Measurements from ENCODE around the gene FAM193B.
"Not testable (repeated sequence)": the region's sequence is repeated elsewhere in the genome, so short reads cannot be mapped to it uniquely, and the experiment has no call there.

Gene FAM193B

DNA sequence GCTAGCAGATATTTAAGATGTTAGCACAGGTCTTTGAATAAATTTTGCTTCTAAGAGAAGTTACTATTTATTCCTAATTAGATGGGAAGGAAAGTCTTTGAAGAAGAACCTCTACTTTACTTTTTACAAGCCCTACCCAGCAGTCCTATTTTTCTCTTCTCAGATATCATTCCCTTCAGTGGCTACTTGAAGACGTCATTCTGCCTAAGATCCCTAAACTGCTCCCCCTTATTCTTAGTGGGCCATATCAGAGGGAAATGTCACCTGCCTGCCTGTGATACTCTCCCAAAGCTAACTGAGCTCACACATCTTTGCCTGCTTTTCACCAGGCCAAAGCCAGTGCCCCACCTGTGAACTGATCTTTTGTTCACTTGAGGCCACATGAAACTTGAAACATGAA is 21.1 kb upstream of the FAM193B start:
- DNase-seq = no peak

DNA sequence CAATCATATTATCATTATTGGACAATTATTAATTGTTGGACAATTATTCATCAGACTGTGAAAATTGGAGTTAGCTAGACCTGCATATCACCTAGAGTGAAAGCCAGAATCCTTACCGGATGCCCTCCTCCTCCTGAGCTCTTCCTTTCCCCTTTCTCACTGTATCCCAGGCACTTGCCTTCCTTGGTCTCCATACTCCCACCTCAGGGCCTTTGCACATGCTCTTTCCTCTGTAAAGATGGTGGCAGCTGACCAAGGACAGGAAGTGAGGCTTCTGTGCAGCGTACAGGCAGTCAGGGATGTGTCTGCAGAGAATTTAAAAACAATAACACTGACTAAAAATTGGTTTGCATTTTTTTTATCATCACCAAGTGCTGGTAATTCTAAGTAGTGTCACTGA is 15.5 kb upstream of the FAM193B start:
- DNase-seq = no peak

DNA sequence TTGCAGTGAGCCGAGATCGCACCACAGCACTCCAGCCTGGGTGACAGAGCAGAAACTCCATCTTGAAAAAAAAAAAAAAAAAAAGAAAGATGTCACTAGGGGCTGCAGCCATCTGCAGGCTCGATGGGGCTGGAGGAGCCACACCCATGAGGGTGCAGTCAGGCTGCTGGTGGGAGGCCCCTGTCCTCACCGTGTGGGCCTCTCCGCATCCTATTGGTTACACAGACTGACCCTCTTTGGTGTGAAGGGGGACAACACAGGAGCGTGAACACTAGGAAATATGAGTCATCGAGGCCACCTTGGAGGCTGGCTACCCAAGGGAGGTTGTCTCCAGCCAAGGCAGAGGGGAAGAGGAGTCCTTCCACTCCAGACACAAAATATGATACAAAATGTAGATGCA is 14.0 kb upstream of the FAM193B start:
- DNase-seq = no peak

DNA sequence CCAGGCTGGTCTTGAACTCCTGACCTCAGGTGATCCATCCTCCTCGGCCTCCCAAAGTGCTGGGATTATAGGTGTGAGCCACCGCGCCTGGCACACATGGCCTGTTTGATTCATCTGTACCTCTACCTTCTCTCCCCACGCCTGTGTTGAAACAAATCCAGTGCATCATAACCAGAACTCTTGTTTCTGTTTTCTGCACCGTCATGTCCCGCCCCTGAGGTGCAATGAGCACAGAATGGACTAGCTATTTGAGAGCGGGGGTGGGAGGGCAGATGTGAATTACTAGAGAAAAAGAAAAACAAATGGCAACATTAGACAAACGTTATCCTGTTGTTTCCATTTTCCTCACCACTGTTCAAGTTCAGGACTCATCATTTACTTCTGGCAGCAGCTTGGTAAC is 10.7 kb upstream of the FAM193B start:
- no peak for DNase-seq

DNA sequence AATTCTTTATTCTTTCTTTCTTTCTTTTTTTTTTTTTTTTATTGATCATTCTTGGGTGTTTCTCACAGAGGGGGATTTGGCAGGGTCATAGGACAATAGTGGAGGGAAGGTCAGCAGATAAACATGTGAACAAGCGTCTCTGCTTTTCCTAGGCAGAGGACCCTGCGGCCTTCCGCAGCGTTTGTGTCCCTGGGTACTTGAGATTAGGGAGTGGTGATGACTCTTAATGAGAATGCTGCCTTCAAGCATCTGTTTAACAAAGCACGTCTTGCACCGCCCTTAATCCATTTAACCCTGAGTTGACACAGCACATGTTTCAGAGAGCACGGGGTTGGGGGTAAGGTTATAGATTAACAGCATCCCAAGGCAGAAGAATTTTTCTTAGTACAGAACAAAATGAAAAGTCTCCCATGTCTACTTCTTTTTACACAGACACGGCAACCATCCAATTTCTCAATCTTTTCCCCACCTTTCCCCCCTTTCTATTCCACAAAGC is 5.1 kb upstream of the FAM193B start:
- not testable (repeated sequence) for DNase-seq

DNA sequence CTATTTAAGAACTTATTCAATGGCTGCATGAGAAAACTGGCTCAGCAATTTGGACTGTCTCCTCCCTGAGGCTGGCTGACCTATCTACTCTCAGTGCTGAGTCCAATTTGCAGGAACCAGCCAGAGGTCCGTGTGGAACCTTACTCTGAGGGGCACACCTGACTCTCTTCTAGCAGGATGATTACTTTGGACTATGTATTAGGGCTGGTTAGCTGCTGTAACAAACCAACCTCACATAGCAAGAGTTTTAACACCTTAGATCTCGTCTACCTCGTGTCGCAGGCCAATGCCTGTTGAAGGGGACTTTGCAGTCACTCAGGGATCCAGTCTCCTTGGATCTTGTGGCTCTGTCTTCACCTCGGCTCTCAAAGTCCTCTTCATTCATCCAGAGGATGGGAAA is 3.4 kb upstream of the FAM193B start:
- DNase-seq = no peak

DNA sequence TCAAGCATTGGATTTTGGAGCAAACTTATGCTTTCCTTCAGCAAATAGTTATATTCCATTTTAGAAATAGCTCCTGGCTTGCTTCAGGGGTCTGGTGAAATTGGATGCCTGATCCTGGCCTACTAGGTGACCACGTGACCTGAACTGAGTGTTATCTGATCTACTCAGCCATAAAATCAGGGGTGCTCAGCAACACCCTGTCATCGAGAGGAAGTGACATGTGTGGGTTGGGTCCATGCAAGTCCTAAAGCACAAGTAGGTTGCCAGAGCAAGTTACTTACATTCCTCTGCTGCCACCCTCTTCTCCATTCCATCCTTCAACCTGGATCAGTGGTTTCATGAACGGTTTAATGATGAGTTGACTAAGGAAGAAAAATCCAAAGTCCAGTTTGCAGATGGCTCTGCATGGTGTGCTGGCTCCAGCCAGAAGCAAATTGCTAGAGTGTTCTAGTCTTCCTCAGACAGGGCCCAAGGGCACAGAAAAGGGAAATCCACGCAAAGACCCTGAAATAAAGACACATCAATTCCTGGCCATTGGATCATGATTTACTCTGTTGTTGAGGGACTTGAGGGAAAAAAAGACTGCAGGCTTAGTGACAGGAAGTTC is 2.8 kb upstream of the FAM193B start:
- DNase-seq = peak; percentile 6

DNA sequence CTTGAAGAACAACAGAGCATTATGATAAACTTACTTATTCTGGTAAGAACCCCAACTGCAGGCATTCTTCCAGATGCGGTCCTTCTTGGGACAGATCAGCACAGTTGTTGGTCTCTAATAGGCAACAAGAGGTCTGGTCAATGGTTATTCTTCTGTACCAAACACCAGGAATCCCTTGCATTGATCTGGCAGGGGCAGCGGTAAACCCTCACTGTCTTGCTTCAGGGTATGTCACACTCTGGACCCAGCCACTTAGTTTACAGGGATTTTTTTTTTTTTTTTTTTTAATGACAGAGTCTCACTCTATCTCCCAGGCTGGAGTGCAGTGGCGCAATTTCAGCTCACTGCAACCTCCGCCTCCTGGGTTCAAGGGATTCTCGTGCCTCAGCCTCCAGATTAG is 1.3 kb upstream of the FAM193B start:
- no peak for DNase-seq

DNA sequence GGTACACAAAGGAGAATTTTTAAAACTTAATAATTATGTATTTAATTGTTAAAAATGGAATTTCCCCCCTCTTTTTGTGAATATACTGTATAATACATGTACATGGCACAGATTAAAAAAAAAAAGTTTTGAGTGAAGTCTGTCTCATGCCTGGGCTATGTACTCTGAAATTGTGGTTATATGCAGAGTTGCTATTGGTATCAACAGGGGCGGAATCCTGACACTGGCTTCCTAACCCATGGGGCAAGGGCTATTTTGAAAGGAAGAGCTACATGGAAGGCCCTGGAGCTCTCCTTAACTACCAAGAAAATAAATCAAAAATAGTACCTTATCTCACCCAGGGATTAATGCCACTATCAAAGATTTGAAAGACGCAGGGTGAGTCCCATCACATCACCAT is 865 bp upstream of the FAM193B start:
- DNase-seq = no peak

DNA sequence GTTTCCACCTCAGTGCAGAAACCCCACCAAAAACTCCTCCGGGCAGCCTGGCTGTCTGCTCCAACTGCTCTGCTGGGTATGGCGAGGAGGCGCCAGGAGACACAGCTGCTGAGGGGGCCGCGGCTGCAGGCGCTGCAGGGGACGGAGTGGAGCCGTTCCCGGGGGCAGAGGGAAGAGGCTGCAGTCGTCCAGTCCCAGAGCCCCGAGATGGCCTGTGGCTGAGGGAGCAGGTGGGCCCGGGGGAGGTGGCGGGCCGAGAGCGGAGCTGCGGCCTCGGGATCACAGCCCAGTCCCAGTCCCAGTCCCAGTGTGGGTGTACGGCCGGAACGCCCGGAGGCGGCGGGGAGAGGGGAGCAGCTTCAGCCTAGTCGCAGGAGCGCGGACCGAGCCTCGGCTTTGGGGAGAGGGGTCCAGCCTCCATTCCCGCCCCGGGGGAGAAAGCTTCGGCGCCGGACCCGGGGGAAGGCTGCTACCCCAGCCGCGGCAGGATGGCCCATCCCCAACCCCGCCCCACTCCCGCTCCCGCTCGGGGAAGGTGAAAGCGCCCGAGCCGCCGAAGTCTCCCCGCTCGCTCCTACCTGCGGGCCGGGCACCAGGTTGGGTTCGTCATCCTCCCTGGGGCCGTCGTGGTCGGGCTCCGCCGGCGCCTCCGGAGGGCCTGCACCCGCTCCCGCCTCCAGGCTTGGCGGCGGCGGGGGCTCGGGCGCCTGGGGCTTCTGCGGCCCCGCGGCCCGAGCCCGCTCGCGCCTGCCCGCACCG is 513 bp downstream of the FAM193B start:
- peak; percentile 48 for DNase-seq

DNA sequence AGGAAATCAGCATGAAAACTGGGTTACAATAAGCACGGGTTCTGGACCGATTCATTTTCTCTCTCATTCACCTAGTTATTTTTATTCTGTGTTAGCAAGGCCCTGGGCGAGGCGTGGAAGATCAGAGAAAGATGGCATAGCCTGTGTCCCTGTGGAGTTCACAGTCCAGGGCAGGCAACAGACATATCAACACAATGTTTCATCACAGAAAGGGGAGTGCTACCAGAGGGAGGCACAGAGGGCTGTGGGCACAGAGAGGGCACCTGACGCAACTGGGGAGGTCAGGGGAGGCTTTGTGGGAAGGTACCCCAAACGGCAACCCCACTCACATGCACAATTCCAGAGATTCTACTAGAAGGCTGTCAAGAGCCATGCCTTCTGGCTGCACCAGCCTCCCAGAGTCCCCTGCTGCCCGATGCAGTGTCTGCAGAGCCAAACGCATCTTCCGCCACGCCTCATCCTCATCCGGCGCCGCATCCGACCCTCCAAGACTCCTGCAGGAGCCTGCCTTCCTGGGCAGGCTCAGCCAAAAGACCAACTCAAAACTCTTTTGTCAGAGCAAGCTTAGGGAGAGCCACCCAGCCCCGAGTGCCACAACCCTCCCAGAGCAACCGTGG is 1.4 kb downstream of the FAM193B start:
- DNase-seq = no peak

DNA sequence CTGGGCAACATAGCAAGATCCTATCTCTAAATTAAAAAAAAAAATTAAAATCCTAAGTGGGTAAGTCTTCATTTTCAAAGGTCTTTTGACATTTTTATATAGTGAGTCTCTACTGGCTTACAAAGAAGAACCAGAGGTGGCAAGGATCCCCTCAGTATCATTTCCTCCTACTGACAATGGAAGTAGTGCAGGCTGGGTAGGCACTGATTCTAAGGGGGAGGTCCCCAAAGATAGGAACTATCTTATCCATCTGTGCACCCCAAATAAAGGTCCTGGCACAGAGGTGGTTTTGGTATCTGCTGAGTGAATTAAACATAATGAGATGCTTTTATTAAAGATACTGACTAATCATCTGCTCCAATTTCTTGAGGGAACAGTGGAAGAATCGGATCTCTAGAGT is 4.2 kb downstream of the FAM193B start:
- DNase-seq = no peak

DNA sequence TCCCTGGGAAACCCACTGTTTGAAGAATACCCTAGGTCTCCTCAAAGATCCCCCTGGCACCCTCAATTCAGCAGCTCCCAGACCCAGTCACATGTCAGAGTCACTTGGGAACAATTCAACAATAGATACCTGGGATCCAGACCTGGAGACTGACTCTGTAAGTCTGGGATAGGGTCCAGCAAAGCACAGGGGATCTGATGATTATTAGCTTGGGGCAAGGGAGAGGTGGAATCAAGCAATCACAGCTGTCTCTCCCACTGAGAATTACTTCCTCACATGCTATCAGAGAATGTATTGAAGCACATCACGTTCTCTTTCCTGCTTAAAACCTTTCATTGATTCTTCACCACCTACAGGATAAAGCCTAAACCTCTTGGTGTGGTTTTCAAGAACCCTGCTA is 5.9 kb downstream of the FAM193B start:
- DNase-seq = no peak

DNA sequence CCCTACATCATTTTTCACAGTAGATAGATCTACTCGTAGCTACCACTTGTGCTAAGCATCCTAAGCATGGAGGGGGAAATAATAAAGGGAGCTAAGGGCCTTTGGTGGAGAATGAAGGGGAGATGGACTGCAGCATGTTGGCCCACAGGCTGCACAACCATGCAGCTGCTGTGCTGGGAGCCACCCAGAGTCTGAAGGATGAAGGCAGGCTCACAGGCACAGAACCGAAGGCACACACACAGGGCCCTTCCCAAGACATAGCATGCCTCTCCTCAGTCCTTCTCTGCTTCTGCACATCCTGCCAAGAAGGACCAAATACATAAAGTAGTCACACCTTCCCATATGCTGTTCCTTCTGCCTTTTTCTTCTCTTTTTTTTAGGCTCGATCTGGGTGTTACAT is 6.6 kb downstream of the FAM193B start:
- no peak for DNase-seq

DNA sequence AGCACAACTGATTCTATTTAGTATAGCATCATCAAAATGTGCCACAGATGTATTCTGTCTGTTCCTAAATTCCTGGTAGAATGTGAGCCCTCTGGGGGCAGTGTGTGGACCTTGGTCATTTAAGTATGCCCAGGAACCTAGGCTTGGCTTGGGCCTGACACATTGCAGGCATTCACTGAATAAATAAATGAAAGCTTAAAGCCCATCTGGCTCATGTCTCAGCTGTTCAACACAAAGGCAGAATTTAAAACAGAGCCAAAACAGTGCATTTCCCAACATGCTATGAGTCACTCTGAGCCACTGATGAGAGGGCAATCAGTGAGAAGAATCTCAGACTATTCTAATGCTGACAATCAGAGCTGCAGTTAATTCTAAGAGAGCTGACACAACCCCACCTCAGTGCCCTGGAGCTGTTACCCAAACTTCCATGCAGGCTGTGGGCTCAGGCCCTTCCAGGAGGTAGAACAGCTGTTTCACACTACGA is 8.1 kb downstream of the FAM193B start:
- DNase-seq = no peak

DNA sequence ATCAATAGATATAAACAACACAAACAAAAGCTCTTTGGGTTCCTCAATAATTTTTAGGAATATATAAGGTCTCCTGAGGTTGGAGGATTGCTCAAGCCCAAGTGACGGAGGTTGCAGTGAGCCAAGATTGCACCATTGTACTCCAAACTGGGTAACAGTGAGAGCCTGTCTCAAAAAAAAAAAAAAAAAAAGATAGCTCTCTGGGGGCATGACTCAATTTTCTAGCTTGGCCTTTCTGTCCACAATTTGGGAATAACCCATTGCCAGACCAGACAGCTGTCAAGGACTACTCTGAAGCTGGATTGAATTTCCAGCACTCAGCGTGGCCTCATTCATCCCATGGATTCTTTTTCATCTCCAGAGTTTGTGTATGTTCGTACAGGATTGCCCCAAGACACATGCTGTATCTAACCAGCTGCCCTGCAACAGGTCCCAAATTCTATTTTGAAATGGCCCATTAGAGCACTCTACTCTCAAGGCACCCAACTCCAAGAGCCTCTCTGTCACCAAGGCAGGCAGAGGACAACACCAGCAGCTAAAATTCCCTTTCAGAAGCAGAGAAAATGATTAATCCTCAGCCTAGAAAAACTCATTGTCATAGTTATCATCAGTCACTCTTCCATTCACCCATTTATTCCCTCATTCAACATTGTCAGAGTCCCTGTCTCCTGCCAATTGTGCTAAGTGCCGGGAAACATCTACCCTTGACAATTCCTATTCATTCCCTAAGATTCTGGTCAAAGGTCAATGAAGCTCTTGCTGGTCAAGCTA is 8.7 kb downstream of the FAM193B start:
- no peak for DNase-seq

DNA sequence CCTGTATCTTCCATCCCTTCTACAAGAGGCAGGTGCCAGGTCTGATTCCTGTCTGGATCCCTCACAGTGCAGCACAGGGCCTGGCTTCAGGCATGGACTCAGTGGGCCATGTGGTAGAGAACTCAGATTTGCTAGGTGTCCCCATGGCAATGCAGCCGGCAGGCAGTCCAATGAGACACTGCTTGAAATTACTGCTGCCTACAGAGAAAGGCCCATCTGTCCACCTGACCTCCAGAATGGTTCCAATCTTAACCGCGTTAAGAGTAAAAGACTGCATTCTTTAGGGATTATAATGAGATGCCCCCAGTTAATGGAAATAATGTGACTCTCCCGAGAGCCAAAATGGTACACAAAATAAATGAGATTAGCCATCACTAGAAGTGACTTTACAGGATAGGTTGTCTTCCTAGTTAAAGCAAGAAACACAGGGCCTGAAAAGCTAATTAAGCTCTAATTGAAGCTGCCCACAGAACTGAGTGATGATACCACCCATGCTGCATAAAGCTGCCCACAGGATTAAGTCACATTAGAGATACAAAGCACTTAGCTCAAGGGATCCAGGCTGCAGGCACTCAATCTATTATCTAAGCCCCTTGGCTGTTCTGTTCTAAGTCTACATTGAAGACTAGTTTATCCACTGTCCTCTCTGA is 11.4 kb downstream of the FAM193B start:
- no peak for DNase-seq

DNA sequence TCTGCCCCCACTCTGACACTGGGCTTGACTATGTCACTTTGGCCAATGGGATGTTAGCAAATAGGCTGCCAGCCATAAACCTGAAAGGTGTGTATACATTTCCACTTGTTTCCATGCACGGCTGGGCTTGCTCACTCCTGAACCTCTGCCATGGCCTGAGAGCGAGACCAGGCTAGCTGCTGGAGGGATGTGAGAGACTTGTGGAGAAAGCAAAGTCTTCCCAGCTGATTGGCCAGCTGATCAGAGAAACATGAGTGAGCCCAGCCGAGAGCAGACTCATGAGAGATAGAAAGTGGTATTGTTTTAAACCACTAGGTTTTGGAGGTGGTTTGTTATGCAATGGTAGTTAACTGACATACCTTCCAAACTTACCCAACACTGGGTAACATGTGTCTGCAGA is 13.9 kb downstream of the FAM193B start:
- DNase-seq = no peak

DNA sequence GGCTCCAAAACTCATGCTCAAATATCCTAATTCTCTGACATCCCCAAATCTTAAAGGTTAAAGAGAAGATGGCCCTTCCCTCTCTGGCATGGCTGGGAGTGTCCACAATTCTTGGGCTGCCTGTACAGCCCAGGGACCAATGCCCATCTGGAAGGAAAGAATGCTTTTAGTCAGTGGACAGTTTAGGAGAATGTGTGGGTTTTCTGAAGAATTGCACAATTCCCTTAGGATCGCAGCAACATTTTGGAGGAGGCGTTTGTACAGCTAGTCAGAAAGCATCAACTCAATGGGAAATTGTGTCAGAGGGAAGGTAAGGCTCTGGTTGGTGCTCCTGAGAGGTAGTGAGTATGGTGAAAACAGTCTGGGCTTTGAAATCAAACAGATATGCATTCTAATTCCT is 15.0 kb downstream of the FAM193B start:
- no peak for DNase-seq

DNA sequence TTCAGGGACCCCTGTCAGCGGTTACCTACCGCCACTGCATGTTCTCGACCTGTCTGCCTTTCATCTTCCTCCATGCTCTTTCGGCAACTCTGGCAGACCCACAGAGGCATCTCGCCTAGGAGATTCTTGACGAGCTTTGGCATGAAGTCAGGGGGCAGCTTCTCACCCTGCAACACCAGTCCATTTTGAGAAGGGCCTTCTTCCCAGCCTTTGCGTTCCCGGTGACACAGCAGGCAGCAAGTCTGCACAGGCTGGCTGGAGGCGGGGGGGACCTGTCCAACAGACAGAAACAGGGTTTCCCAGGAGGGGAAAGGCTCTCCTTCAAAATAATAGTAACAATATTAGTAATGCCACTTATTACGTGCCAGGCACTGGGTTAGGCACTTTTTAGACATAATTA is 15.5 kb downstream of the FAM193B start:
- DNase-seq = no peak

DNA sequence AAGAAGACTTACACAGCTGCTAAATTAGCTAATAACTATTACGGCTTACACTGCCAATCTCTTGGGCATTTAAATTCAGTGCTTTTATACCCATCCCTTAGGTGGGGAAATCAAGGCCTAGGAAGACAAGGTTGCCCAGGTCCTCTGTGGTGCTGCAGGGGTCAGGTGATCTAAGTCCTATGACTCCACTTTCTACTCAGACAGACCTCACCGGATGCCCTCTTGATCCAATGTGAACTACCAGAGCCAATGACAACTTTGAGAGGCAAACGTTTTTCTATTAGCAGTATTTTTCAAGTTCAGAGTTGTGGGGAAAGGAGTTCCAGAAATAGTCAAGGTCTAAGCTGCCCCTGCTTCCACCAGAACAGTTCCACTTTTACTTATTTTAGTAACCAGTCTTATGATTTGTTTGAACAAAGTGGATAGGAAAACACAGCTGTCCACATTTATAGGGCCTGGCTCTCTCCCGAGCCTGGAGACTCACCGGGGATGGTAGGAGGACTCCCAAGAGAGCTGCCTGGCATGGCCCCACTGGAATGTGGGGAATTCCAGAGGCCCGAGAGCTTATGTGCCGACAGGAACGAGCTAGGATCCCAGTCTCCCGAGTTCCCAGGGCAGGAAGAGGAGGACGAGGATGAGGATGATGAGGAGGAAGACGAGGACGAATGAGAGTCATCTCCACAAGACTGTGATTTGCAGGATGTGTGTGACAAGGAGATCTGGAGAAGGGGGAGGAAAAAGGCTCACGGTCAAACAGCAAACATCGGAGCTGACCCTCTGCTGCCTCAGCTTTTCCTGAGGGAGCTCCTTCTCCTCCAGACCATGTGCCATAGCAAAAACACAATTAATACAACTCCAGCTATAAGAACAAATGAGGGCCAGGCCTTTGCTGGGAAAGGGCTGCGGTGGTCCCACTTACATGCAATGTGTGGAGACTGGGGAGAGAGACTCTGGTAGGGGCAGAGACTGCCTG is 16.7 kb downstream of the FAM193B start:
- no peak for DNase-seq

DNA sequence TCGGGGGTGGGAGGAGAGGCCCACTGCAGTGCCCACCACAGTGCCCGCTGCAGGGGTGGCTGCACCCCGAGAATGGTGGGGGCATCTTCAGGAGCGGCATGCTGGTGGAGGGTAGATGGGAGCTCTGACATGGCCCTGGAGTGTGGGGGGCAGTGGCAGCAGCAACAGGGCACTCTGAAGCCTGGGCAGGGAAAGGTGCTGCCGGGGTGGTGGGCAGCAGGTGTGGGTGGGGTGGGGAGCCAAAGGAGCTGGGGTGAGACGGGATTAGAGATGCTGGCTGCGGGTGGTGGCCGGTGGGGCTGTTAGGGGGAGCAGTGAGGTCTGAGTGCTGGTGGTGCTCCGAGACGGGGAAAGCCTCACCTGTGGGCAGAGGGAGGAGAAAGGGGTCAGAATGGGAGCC is 18.0 kb downstream of the FAM193B start:
- DNase-seq = no peak

Data from activated naive CD4-positive, alpha-beta T cell treated with Interleukin-2 at 50 U/mL for 16 hours (primary cell).